K562 (cell line): ENCODE data around the gene KTN1. TPM values are rescaled to one million over a fixed set of nuclear protein-coding genes. Genes with fewer than 3 reads are reported as not detected.

ENCODE experiments used
- ELF2 ChIP-seq: fragments of 250-450 bp; sonication (Bioruptor Pico); IDR thresholded peaks from 2 replicates; pipeline ENCODE4 v1.5.0; 2021; ENCODE audit warnings: mild to moderate bottlenecking
- FOXJ2 ChIP-seq: fragments of 200-800 bp; sonication (Bioruptor generic); IDR thresholded peaks from 2 replicates; pipeline ENCODE4 v1.6.1; 2016; ENCODE audit warnings: missing genetic modification characterization, missing compliant biosample characterization
- GTF2B ChIP-seq: IDR thresholded peaks from 2 replicates; pipeline ENCODE4 v1.6.1; 2011; ENCODE audit not compliant: insufficient read length; ENCODE audit errors: extremely low read depth
- PRPF4 ChIP-seq: fragments of 200-400 bp; formaldehyde crosslinking; IDR thresholded peaks from one replicate; pipeline ENCODE4 v1.6.1; 2017; ENCODE audit warnings: low read length, low read depth, mild to moderate bottlenecking; ENCODE audit not compliant: insufficient read depth, poor library complexity, severe bottlenecking
- SMAD3 ChIP-seq: fragments of 450-650 bp; formaldehyde crosslinking; conservative IDR thresholded peaks from 2 replicates; pipeline ENCODE4 v1.4.0; 2020; ENCODE audit warnings: mild to moderate bottlenecking
- TFE3 ChIP-seq: fragments of 450-650 bp; formaldehyde crosslinking; IDR thresholded peaks from 2 replicates; pipeline ENCODE4 v1.4.0; 2020; ENCODE audit warnings: mild to moderate bottlenecking, mixed read lengths
- ZC3H11A ChIP-seq: IDR thresholded peaks from 2 replicates; pipeline ENCODE4 v1.6.1; 2012; ENCODE audit warnings: low read depth, low read length, improper control_type of control experiment
- ZNF639 ChIP-seq, 2 experiments: fragments of 200-800 bp in 1 of 2; sonication (Bioruptor generic) in 1 of 2; sonication (generic) in 1 of 2; formaldehyde crosslinking in 1 of 2; IDR thresholded peaks in 1 of 2; conservative IDR thresholded peaks in 1 of 2; 2 replicates each; pipeline versions ENCODE4 v1.5.0 to v1.6.1; 2016 to 2020; ENCODE audit warnings: missing compliant biosample characterization in 1 of 2, missing genetic modification characterization in 1 of 2, missing genetic modification reagents in 1 of 2
- ZNF695 ChIP-seq: fragments of 450-650 bp; formaldehyde crosslinking; IDR thresholded peaks from 2 replicates; pipeline ENCODE4 v1.4.0; 2020; ENCODE audit warnings: mild to moderate bottlenecking, moderate library complexity
- polyA plus RNA-seq, 8 experiments: library from polyadenylated mRNA; depleted of rRNA in 4 of 8; stranded (reverse) in 5 of 8; unstranded in 3 of 8; fragments of >200 nt; fragmentation: Nextera tagmentation in 2 of 8; fragmentation: Illumina TruSeq in 1 of 8; extraction: Ambion mirVana in 2 of 8; extraction: Trizol in 1 of 8; gene quantifications; 2 replicates each; pipeline versions ENCODE4 v1.2.1 to v1.2.3, GENCODE V29; 2011 to 2014; ENCODE audit warnings: inconsistent platforms in 1 of 8, missing spikeins in 1 of 8
- total RNA-seq, 7 experiments: library from RNA; depleted of rRNA in 6 of 7; stranded (reverse); fragments of >200 nt in 6 of 7; fragmentation: Illumina TruSeq in 2 of 7; extraction: Trizol in 2 of 7; gene quantifications; 2 replicates each; pipeline versions ENCODE4 v1.2.1 to v1.2.3, GENCODE V29; 2011 to 2021; ENCODE audit warnings: low replicate concordance in 1 of 7

The KTN1 gene
- total and polyA plus RNA-seq, 9 of the 15 experiments (the other 6 are each of a cell fraction or from before 2014, with no cell fraction given): 34.8 to 120 (median 63.6) TPM

GRCh38 chr14:55614304-55614703 is 34.3 kb downstream of the KTN1 start (continued):
- no peak for TF ChIP-seq ZNF639 (CRISPR knock-in tag; conservative IDR thresholded peaks at IDR 0.05 in 1 of 2, IDR thresholded peaks at IDR 0.05 in 1 of 2)
- no peak for TF ChIP-seq FOXJ2 (tag)
- no peak for TF ChIP-seq TFE3
- TF ChIP-seq PRPF4: no peak
- TF ChIP-seq ZNF695 (CRISPR knock-in tag): no peak
- TF ChIP-seq ZC3H11A: no peak
- no peak for TF ChIP-seq SMAD3
- TF ChIP-seq GTF2B: no peak
- no peak for TF ChIP-seq ELF2 (CRISPR knock-in tag)
